Keratinocyte (primary cell): Measurements from ENCODE around the gene DYNAP. TPM values are rescaled to one million over a fixed set of nuclear protein-coding genes. Genes with fewer than 3 reads are reported as not detected.

Experiments
- DNase-seq: peaks from one replicate; pipeline ENCODE4 v3.0.0-alpha.2; 2011; ENCODE audit warnings: low read depth, missing footprints, low spot score
- FAIRE-seq: peaks from 2 replicates; lab custom pipeline; 2011; peaks lifted over from hg19 to GRCh38; lab: Jason Lieb, UNC
- H2AFZ ChIP-seq: 2 replicates; pipeline ENCODE4 v1.6.0; 2012; ENCODE audit warnings: low read length, control low read depth, inconsistent platforms; ENCODE audit not compliant: control insufficient read depth
- H3K27ac ChIP-seq: 2 replicates; pipeline ENCODE4 v1.5.1; 2011; ENCODE audit warnings: low read length; ENCODE audit not compliant: control insufficient read depth, insufficient read depth
- H3K27me3 ChIP-seq: 3 replicates; pipeline ENCODE4 v1.6.0; 2011; ENCODE audit warnings: low read length; ENCODE audit not compliant: control insufficient read depth, insufficient read depth; ENCODE audit errors: extremely low read depth
- H3K36me3 ChIP-seq, 2 experiments: 2 replicates in 1 of 2; 3 replicates in 1 of 2; pipeline ENCODE4 v1.5.1; 2011; ENCODE audit warnings: low read length in 2 of 2, mild to moderate bottlenecking in 1 of 2; ENCODE audit not compliant: control insufficient read depth in 2 of 2, insufficient read depth in 2 of 2; ENCODE audit errors: extremely low read depth in 1 of 2
- H3K4me1 ChIP-seq: 3 replicates; pipeline ENCODE4 v1.5.1; 2011; ENCODE audit warnings: low read length; ENCODE audit not compliant: control insufficient read depth, insufficient read depth; ENCODE audit errors: extremely low read depth
- H3K4me2 ChIP-seq: 3 replicates; pipeline ENCODE4 v1.6.0; 2011; ENCODE audit warnings: low read depth, low read length; ENCODE audit not compliant: control insufficient read depth, insufficient read depth; ENCODE audit errors: extremely low read depth
- H3K4me3 ChIP-seq, 3 experiments: fragments of 200-600 bp in 1 of 3; sonication (generic) in 1 of 3; 2 replicates in 2 of 3; 3 replicates in 1 of 3; pipeline ENCODE4 v1.5.1; 2011 to 2016; ENCODE audit warnings: low read length in 3 of 3, mild to moderate bottlenecking in 3 of 3, control low read depth in 2 of 3, inconsistent platforms in 1 of 3, low read depth in 1 of 3, mixed read lengths in 1 of 3, mixed run types in 1 of 3, moderate library complexity in 1 of 3; ENCODE audit not compliant: control insufficient read depth in 2 of 3, insufficient read depth in 2 of 3; ENCODE audit errors: extremely low read depth in 1 of 3
- H3K79me2 ChIP-seq: 2 replicates; pipeline ENCODE4 v1.6.0; 2012; ENCODE audit warnings: low read length; ENCODE audit not compliant: control insufficient read depth, insufficient read depth
- H3K9ac ChIP-seq: 3 replicates; pipeline ENCODE4 v1.6.0; 2011; ENCODE audit warnings: low read length; ENCODE audit not compliant: control insufficient read depth, insufficient read depth; ENCODE audit errors: extremely low read depth
- H3K9me1 ChIP-seq: 3 replicates; pipeline ENCODE4 v1.6.0; 2011; ENCODE audit warnings: low read length; ENCODE audit not compliant: control insufficient read depth, insufficient read depth; ENCODE audit errors: extremely low read depth
- H3K9me3 ChIP-seq: 2 replicates; pipeline ENCODE4 v1.5.1; 2012; ENCODE audit warnings: low read depth, low read length; ENCODE audit not compliant: control insufficient read depth
- H4K20me1 ChIP-seq: 3 replicates; pipeline ENCODE4 v1.6.0; 2011; ENCODE audit warnings: low read length; ENCODE audit not compliant: control insufficient read depth, insufficient read depth; ENCODE audit errors: extremely low read depth
- CTCF ChIP-seq, 3 experiments: IDR thresholded peaks in 1 of 3; conservative IDR thresholded peaks in 1 of 3; optimal IDR thresholded peaks in 1 of 3; 2 replicates in 2 of 3; 3 replicates in 1 of 3; pipeline versions ENCODE3 to v1.5.1; 2011; ENCODE audit warnings: low read length in 3 of 3, mild to moderate bottlenecking in 3 of 3, moderate library complexity in 2 of 3, control low read depth in 1 of 3, inconsistent platforms in 1 of 3; ENCODE audit not compliant: insufficient read depth in 2 of 3; ENCODE audit errors: extremely low read depth in 1 of 3
- EZH2 ChIP-seq: IDR thresholded peaks from one replicate; pipeline ENCODE4 v1.6.1; 2012; ENCODE audit warnings: inconsistent platforms, mild to moderate bottlenecking, low read length, moderate library complexity
- dilution Hi-C: fragments of 300-500 bp; cut with MboI; formaldehyde crosslinking; loops from one replicate; pipeline ENCODE4 v1.7.0; 2020; ENCODE audit warnings: low sequenced_read_pairs; ENCODE audit not compliant: extremely low pct_ligation_motif_present
- polyA plus RNA-seq, 5 experiments: library from polyadenylated mRNA; depleted of rRNA in 3 of 5; stranded (reverse) in 3 of 5; stranded (forward) in 1 of 5; unstranded in 1 of 5; fragments of >200 nt; gene quantifications; 1 replicate in 1 of 5; 2 replicates in 3 of 5; 3 replicates in 1 of 5; pipeline versions ENCODE4 v1.2.1 to v1.2.3, GENCODE V29; 2011 to 2012; ENCODE audit warnings: missing spikeins in 2 of 5, low read depth in 1 of 5, low replicate concordance in 1 of 5

DYNAP gene
- polyA plus RNA-seq, 1 donor (not counting 4 experiments of a cell fraction or from before 2014, with no cell fraction given), result not detected

- FAIRE-seq, result no peak
These were observed 29.3 kb upstream of the DYNAP start for GRCh38 chr18:54561706-54562267.

GRCh38 chr18:54580202-54580729 is 10.8 kb upstream of the DYNAP start:
- Histone ChIP-seq H3K9me3 (no peaks in the 10 kb centered on the region), H3K27ac (no peak overlapping the region), H3K4me3 (no peak overlapping the region), H3K27me3 (no peaks in the 10 kb centered on the region), H3K9me1 (no peaks in the 10 kb centered on the region), H3K4me1 (no peaks in the 10 kb centered on the region), H3K79me2 (no peaks in the 10 kb centered on the region), H4K20me1 (no peaks in the 10 kb centered on the region), H2AFZ (no peak overlapping the region), H3K4me2 (no peak overlapping the region), H3K9ac (no peak overlapping the region), H3K36me3 (no peaks in the 10 kb centered on the region)
- dilution Hi-C loops, result no loop called here
- no peak for DNase-seq
- no peak for TF ChIP-seq CTCF (optimal IDR thresholded peaks at IDR 0.05 in 1 of 3, IDR thresholded peaks at IDR 0.05 in 1 of 3, conservative IDR thresholded peaks at IDR 0.05 in 1 of 3; ENCODE audit: extremely low read depth in 1 of 3, insufficient read depth in 2 of 3, low read length in 3 of 3)
- TF ChIP-seq EZH2, result no peak
- no peak for FAIRE-seq

More at GRCh38 chr18:54561706-54562267, 29.3 kb upstream of the DYNAP start:
- no peaks in the 10 kb centered on the region for H3K9me3 ChIP-seq
- H3K27ac ChIP-seq, result no peak overlapping the region
- H3K9ac ChIP-seq, result no peak overlapping the region
- no peaks in the 10 kb centered on the region for H3K4me1 ChIP-seq
- no peaks in the 10 kb centered on the region for H3K27me3 ChIP-seq
- no peak overlapping the region for H3K4me2 ChIP-seq
- no peak overlapping the region for H3K4me3 ChIP-seq
- DNase-seq, result no peak
- no peaks in the 10 kb centered on the region for H3K36me3 ChIP-seq
- H3K79me2 ChIP-seq, result no peaks in the 10 kb centered on the region
- dilution Hi-C loops, result no loop called here
- TF ChIP-seq CTCF (optimal IDR thresholded peaks at IDR 0.05 in 1 of 3, IDR thresholded peaks at IDR 0.05 in 1 of 3, conservative IDR thresholded peaks at IDR 0.05 in 1 of 3; ENCODE audit: extremely low read depth in 1 of 3, insufficient read depth in 2 of 3, low read length in 3 of 3), result no peak
- no peak for TF ChIP-seq EZH2
- no peaks in the 10 kb centered on the region for H4K20me1 ChIP-seq
- no peak overlapping the region for H2AFZ ChIP-seq
- no peaks in the 10 kb centered on the region for H3K9me1 ChIP-seq
